NOMO-1 treated with DMSO at 0.1 percent for 48 hours (cell line): ENCODE results near the gene LMTK2.

ENCODE experiments used
- DNase-seq: peaks from one replicate; lab custom pipeline; 2025; ENCODE audit not compliant: unreplicated experiment; lab: John Stamatoyannopoulos, UW

LMTK2 gene

DNA sequence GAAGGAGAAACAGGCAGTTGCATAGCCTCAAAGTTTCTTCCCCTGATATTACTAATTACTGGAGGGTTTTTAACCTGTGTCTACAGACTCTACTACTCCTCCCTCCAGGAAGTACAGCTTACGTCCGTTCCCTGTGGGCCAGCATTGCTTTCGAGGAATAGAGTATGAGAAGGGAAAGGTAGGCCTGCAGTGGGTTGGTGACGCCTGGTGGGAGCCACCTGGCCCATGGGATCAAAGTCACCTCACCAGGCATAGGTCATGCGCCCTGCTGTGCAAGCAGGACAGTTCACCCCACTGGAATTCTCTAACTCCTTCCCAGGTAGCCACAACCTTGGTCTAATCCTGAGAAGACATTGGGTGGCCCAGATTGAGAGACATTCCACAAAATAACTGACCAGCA is 29.8 kb downstream of the LMTK2 start:
- DNase-seq = no peak

DNA sequence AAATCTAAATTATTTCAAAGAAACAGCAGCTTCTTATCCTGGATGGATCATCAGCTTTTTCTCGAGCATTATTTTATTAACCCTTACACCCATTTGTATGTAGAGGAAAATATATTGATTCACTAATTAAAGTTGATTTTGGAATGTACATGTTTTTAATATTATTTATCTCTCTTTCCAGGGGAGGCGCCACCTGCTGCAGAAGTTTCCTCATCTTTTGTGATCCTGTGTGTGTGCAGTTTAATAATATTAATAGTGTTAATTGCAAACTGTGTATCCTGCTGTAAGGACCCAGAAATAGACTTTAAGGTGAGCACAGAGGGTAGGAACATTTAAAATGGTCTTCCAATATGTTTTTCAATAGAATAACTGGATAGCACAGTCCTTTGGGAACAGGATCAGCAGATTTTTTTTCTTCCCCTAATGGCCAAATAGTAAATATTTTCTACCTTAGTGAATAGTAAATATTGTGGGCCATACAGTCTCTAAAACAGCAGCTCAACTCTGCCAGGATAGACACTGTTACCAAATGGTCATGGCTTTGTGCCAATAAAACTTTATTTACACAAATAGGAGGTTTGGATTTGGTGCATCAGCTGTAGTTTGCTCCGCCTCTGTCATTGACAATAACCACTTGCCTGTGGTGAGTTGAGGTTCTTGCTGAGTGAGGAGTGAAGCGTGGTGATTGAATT is 30.6 kb downstream of the LMTK2 start:
- DNase-seq = no peak

- peak; percentile 99 for DNase-seq
These were observed 31.1 kb downstream of the LMTK2 start for GRCh38 chr7:98137826-98138151.

GRCh38 chr7:98138672-98139071 is 32.0 kb downstream of the LMTK2 start:
- no peak for DNase-seq

GRCh38 chr7:98142658-98143057 is 36.0 kb downstream of the LMTK2 start:
- DNase-seq = no peak

GRCh38 chr7:98148607-98149006 is 41.9 kb downstream of the LMTK2 start:
- no peak for DNase-seq

- no peak for DNase-seq
These were observed 42.5 kb downstream of the LMTK2 start for GRCh38 chr7:98149116-98149692.

DNA sequence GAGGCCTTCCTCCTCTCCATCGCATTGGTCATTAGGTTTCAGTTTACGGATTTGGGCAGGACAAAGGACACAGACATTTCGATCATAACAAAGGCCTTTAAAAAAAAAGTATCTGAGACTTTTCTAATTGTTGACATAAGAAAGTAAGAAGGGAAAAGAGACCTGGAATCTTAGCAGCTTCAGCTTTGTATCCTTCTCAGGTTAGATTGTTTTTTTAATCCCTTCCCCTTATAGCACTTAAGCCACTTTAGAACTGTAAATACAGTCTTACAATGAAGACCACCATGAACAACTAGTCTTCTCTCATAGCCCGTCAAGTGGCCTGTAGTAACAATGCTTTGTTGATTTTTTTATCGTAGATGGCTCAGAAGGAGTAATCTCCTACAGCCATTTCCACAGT is 45.2 kb downstream of the LMTK2 start:
- no peak for DNase-seq

DNA sequence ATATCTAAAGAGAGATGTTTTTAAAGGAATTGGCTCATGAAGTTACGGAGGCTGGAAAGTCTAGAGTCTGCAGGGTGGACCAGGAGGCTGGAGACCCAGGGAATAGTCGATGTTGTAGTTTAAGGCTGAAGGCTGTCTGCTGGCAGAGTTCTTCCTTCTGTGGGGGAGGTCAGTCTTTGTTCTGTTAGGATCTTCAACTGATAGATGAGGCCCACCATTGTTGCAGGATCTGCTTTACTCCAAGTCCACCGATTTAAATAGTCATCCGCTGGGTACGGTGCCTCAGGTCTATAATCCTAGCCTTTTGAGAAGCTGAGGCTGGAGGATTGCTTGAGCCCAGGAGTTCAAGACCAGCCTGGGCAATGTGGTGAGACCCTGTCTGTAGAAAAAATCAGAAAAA is 50.0 kb downstream of the LMTK2 start:
- no peak for DNase-seq

- no peak for DNase-seq
These were observed 51.1 kb downstream of the LMTK2 start for GRCh38 chr7:98157761-98158160.

DNA sequence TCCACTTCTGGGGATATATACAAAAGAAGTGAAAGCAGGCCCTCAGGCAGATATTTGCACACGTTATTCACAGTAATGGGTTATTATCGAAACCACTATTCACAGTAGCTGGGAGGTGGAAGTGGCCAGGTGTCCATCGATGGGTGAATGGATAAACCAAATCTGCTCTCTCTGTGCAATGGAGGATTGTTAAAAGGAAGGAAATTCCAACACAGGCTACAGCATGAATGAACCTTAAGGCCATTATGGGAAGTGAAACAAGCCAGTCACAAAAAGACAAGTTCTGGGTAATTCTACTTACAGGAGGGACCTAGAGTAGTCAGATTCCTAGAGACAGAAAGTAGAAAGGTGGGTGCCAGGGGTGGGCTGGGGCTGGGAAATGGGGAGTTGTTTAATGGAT is 56.1 kb downstream of the LMTK2 start:
- peak; percentile 85 for DNase-seq

DNA sequence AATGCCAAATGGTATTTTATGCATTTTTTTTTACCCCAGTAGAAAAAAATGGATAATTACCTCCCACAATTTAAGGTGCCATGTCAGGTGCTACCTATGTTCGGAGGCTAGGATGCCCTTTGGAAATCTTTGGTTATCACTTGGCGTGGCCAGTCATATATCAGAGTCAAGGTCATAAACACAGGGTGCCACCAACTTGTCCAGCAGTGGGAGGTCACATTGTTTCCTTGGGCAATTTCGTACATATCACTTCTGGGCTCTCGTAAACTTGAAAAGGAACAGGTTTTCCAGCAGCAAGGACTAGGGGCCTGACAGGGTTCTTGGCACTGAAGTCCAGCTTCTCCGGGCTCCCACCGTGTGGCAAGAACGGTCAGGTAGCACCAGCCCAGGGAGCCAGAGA is 56.6 kb downstream of the LMTK2 start:
- no peak for DNase-seq

GRCh38 chr7:98163704-98164494 is 57.2 kb downstream of the LMTK2 start:
- DNase-seq = no peak

DNA sequence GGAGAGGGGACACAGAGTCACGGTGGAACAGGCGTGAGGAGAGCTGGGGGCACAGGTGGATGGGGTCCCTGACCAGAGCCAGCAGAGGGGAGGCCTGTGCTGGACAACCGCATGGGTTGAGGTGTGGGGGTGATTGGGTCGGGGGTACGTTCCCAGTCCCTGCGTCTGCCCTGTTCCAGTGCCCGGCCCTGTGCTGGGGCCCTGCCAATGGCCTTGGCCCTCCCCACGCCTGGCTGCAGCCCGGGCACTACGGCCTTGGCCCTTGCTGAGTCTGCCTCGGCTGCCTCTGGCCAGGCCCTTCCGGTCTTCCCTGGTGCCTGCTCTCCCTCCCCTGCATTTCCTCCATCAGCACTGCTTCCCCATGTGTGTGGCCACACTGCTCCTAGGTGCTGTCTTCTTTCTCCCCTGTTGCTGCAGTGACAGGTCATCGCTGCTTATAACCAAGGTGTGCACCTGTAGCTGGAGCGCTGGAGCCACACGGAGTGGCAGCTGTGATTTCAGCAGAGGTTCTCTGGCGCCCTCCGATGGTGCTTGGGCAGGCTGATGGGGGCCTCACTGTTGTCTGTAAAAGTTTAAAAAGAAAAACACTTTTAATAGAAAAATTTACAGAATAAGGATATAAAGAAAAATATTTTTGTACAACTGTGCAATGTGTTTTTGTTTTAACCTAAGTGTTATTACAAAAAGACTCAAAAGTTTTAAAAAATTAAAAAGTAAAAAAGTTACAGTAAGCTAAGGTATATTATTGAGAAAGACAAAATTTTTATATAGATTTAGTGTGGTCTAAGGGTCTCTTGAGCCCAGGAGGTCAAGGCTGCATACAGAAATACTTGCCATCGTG is 59.4 kb downstream of the LMTK2 start:
- DNase-seq = peak; percentile 30

GRCh38 chr7:98166668-98166970 is 60.0 kb downstream of the LMTK2 start:
- no peak for DNase-seq

- DNase-seq = no peak
These were observed 61.0 kb downstream of the LMTK2 start for GRCh38 chr7:98167653-98168052.

DNA sequence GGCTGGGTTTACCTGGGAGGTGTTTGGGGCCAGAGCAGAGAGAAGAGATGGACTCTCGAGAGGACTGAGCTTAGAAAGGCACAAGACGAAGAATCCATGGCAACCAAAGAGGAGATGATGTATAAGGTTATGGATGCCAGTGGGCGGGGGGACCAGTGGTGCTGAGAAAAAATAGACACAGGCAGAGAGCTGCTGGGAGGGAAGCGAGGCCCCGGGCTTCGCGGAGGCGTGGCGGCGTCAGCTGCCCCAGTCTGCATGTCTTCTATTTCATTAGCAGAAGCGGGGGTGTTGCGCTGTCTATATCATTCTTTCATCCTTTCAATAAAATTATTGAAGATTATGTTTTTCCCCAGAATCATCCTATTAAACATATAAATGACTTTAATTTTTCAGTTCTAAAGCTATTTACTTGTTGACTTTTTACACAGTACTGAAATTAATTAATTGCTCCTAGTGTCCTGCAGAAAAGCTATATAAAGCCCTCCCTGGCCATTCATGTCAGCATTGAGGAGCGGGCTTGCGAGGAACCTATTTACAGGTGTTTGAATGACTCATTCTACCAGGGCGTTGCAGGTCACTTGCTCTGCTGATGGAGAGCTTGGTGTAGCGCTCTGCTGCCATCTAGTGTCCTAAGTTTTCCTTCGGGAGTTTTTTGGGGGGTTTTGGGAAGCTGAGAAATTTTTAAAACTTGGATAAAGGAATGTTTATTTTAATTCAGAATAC is 61.7 kb downstream of the LMTK2 start:
- DNase-seq = peak; percentile 59

- DNase-seq = peak; percentile 20
These were observed 62.4 kb downstream of the LMTK2 start for GRCh38 chr7:98168904-98169621.

DNA sequence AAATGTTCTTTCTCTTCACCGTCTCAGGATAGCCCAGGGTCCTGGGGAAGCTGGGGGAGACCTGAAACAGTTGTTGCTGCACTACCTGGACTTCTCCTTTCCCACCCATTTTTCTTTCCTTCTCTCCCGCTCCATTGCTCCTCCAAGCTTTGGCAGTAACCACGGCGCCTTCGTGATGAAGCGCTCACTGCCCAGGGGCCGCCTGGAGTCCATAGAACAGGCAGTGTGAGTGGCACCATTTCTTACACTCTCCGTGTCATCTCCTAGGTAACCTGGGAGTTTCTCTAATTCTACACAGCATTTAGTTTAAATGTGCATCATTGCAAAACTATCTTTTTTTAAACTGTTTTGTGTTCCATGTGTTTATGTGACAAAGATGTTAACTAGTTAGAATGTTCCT is 64.3 kb downstream of the LMTK2 start:
- DNase-seq = no peak

DNA sequence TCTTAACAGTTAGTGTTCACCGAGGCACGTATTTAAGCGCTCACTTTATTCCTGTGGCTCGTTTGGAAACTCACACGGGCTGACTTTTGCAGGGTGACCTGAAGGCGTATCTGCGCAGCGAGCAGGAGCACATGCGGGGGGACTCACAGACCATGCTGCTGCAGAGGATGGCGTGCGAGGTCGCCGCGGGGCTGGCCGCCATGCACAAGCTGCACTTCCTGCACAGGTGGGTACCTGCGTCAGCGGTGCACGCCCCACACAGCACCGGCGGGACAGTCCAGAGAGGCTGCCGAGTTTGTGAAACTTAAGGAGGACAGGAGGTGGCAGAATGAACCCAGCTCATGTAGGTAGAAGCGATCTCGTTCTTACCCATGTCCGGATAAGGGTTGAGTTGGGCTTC is 64.8 kb downstream of the LMTK2 start:
- no peak for DNase-seq
